Lower lobe of right lung (tissue), 2 donors: ENCODE data around the gene TMEM119. TPM values are rescaled to one million over a fixed set of nuclear protein-coding genes. Genes with fewer than 3 reads are reported as not detected.
"Not testable (repeated sequence)": the region's sequence is repeated elsewhere in the genome, so short reads cannot be mapped to it uniquely, and the experiment has no call there.

ENCODE experiments used
- ATAC-seq, 2 donors: fragments of 200-7000 bp; cut with Tn5 transposase; one replicate each; pipeline ENCODE4 v1.9.1; 2020 to 2022; ENCODE audit warnings: mild to moderate bottlenecking in 2 of 2, moderate library complexity in 2 of 2
- DNase-seq: peaks from one replicate; pipeline ENCODE4 v3.0.0-alpha.2; 2020
- H3K27ac ChIP-seq: fragments of 200-600 bp; one replicate; pipeline ENCODE4 v1.8.0; 2022
- H3K27me3 ChIP-seq: fragments of 200-600 bp; one replicate; pipeline ENCODE4 v1.8.0; 2022; ENCODE audit warnings: low read depth
- H3K36me3 ChIP-seq: fragments of 200-600 bp; one replicate; pipeline ENCODE4 v1.8.0; 2022; ENCODE audit warnings: mild to moderate bottlenecking
- H3K4me1 ChIP-seq: fragments of 200-600 bp; one replicate; pipeline ENCODE4 v1.8.0; 2022
- H3K4me3 ChIP-seq: fragments of 200-600 bp; one replicate; pipeline ENCODE4 v1.8.0; 2022; ENCODE audit warnings: mild to moderate bottlenecking
- H3K9me3 ChIP-seq: fragments of 200-600 bp; one replicate; pipeline ENCODE4 v1.8.0; 2022
- CTCF ChIP-seq: fragments of 200-600 bp; IDR thresholded peaks from one replicate; pipeline ENCODE4 v1.8.0; 2022; ENCODE audit warnings: antibody characterized with exemption, mild to moderate bottlenecking
- intact Hi-C: fragments of 100-400 bp; cut with DNase I; formaldehyde crosslinking; loops from one replicate; pipeline ENCODE4 v1.11.0; 2022
- total RNA-seq: library from RNA; stranded (reverse); fragmentation: NEBNext Ultra II Directional; extraction: Animal tissue kit (Norgen Biotek cat#: 25700); gene quantifications from one replicate; pipeline ENCODE4 v1.2.1, GENCODE V29; 2021
- donor health status: DM: no; HTN: yes; CAD: no; lungs with severe emphysema.

The TMEM119 gene
- total RNA-seq, 1 donor from 2014 or later = 13.4 TPM

GRCh38 chr12:108578813-108579212 is 19.1 kb downstream of the TMEM119 start:
- H3K9me3 ChIP-seq = no peaks in the 10 kb centered on the region
- intact Hi-C loops = no loop called here
- no peaks in the 10 kb centered on the region for H3K27me3 ChIP-seq
- no peak for TF ChIP-seq CTCF
- H3K4me1 ChIP-seq = peaks cover 6% of the 10 kb centered on the region
- DNase-seq = no peak
- H3K27ac ChIP-seq = no peak overlapping the region
- ATAC-seq = no peak
- H3K36me3 ChIP-seq = no peaks in the 10 kb centered on the region
- H3K4me3 ChIP-seq = no peak overlapping the region

- ATAC-seq = no peak
- H3K27ac ChIP-seq = no peak overlapping the region
- H3K4me3 ChIP-seq = no peak overlapping the region
Measured at GRCh38 chr12:108578264-108578663, 19.6 kb downstream of the TMEM119 start.

GRCh38 chr12:108577458-108577857 is 20.4 kb downstream of the TMEM119 start:
- no peak overlapping the region for H3K4me3 ChIP-seq
- TF ChIP-seq CTCF = no peak
- H3K36me3 ChIP-seq = no peaks in the 10 kb centered on the region
- DNase-seq = no peak
- no peaks in the 10 kb centered on the region for H3K27me3 ChIP-seq
- no peaks in the 10 kb centered on the region for H3K9me3 ChIP-seq
- intact Hi-C loops = no loop called here
- no peak for ATAC-seq
- H3K4me1 ChIP-seq = peaks cover 6% of the 10 kb centered on the region
- no peak overlapping the region for H3K27ac ChIP-seq

More at GRCh38 chr12:108578264-108578663, 19.6 kb downstream of the TMEM119 start:
- intact Hi-C loops = no loop called here
- Histone ChIP-seq H3K4me1 (peaks cover 6% of the 10 kb centered on the region), H3K36me3 (no peaks in the 10 kb centered on the region), H3K9me3 (no peaks in the 10 kb centered on the region), H3K27me3 (no peaks in the 10 kb centered on the region)
- no peak for TF ChIP-seq CTCF
- no peak for DNase-seq

- intact Hi-C loops = no loop called here
- DNase-seq (no peak), ATAC-seq (no peak)
- Histone ChIP-seq H3K36me3 (no peaks in the 10 kb centered on the region), H3K27me3 (no peaks in the 10 kb centered on the region), H3K4me3 (no peak overlapping the region), H3K4me1 (peaks cover 6% of the 10 kb centered on the region), H3K9me3 (no peaks in the 10 kb centered on the region), H3K27ac (no peak overlapping the region)
- no peak for TF ChIP-seq CTCF
Measured at GRCh38 chr12:108576660-108577234, 21.1 kb downstream of the TMEM119 start.

- Histone ChIP-seq H3K36me3 (peaks cover under 1% of the 10 kb centered on the region), H3K4me1 (no peaks in the 10 kb centered on the region), H3K4me3 (no peak overlapping the region), H3K27ac (no peak overlapping the region), H3K27me3 (no peaks in the 10 kb centered on the region), H3K9me3 (no peaks in the 10 kb centered on the region)
- DNase-seq (no peak), ATAC-seq (no peak)
- TF ChIP-seq CTCF = no peak
- intact Hi-C loops = no loop called here
Measured at GRCh38 chr12:108575199-108575912, 22.5 kb downstream of the TMEM119 start.

- H3K4me3 ChIP-seq, H3K4me1 ChIP-seq, H3K9me3 ChIP-seq, ATAC-seq, H3K27me3 ChIP-seq, H3K27ac ChIP-seq, intact Hi-C loops, DNase-seq: not testable (repeated sequence)
- H3K36me3 ChIP-seq = peaks cover 11% of the 10 kb centered on the region
Measured at GRCh38 chr12:108574276-108574675, 23.6 kb downstream of the TMEM119 start.
